Measurements from ENCODE around the gene PAX7.

PAX7 gene

GRCh38 chr1:18735224-18735997 is 104.8 kb downstream of the PAX7 start:
- H3K4me3 ChIP-seq (ENCODE audit: low read depth, low read length), result no peak overlapping the region

GRCh38 chr1:18736958-18737357 is 106.3 kb downstream of the PAX7 start:
- TF ChIP-seq CTCF (IDR thresholded peaks at IDR 0.05; ENCODE audit: borderline replicate concordance, insufficient read depth, low read depth, low read length), result no peak
- H3K4me3 ChIP-seq (ENCODE audit: low read depth, low read length), result no peak overlapping the region

More at GRCh38 chr1:18735224-18735997, 104.8 kb downstream of the PAX7 start:
- no peak for TF ChIP-seq CTCF (IDR thresholded peaks at IDR 0.05; ENCODE audit: borderline replicate concordance, insufficient read depth, low read depth, low read length)

- no peak overlapping the region for H3K4me3 ChIP-seq (ENCODE audit: low read depth, low read length)
- no peak for TF ChIP-seq CTCF (IDR thresholded peaks at IDR 0.05; ENCODE audit: borderline replicate concordance, insufficient read depth, low read depth, low read length)
Measured at GRCh38 chr1:18738126-18738525, 107.5 kb downstream of the PAX7 start.

- H3K4me3 ChIP-seq (ENCODE audit: low read depth, low read length), result no peak overlapping the region
- no peak for TF ChIP-seq CTCF (IDR thresholded peaks at IDR 0.05; ENCODE audit: borderline replicate concordance, insufficient read depth, low read depth, low read length)
Measured at GRCh38 chr1:18738617-18739016, 108.0 kb downstream of the PAX7 start.

GRCh38 chr1:18739408-18739807 is 108.8 kb downstream of the PAX7 start:
- no peak overlapping the region for H3K4me3 ChIP-seq (ENCODE audit: low read depth, low read length)
- no peak for TF ChIP-seq CTCF (IDR thresholded peaks at IDR 0.05; ENCODE audit: borderline replicate concordance, insufficient read depth, low read depth, low read length)

GRCh38 chr1:18739897-18740296 is 109.3 kb downstream of the PAX7 start:
- TF ChIP-seq CTCF (IDR thresholded peaks at IDR 0.05; ENCODE audit: borderline replicate concordance, insufficient read depth, low read depth, low read length), result no peak

GRCh38 chr1:18740617-18741016 is 110.0 kb downstream of the PAX7 start:
- no peak overlapping the region for H3K4me3 ChIP-seq (ENCODE audit: low read depth, low read length)
- no peak for TF ChIP-seq CTCF (IDR thresholded peaks at IDR 0.05; ENCODE audit: borderline replicate concordance, insufficient read depth, low read depth, low read length)

More at GRCh38 chr1:18739897-18740296, 109.3 kb downstream of the PAX7 start:
- H3K4me3 ChIP-seq (ENCODE audit: low read depth, low read length), result no peak overlapping the region
